ENCODE data around the gene FCGR3A.
"Not testable (repeated sequence)": the region's sequence is repeated elsewhere in the genome, so short reads cannot be mapped to it uniquely, and the experiment has no call there.

FCGR3A gene

DNA sequence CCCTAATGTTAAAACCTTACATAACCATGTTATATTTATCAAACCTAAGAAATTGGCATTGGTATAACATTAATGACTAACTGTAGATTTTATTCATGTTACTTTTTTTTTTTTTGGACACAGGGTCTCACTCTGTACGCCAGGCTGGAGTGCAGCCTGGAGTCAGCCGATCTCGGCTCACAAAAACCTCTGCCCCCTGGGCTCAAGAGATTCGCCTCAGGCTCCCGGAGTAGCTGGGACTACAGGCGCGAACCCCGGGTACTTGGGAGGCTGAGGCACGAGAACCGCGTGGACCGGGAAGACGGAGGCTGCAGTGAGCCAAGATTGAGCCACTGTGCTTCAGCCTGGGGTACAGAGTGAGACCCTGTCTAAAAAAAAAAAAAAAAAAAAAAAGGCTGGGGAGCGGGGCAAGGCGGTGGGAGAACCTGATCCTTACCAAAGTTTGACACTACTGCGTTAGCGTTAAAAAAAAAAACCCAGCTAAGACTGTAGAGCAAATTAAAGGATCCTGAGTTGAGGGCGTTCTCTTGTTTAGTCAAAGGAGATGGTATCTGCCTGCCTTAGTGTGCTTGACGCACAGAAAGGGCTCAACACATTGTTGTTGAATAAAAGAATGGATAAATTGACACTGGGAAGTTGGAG, 20.0 kb downstream of the FCGR3A start:
- not testable (repeated sequence) for DNase-seq

DNA sequence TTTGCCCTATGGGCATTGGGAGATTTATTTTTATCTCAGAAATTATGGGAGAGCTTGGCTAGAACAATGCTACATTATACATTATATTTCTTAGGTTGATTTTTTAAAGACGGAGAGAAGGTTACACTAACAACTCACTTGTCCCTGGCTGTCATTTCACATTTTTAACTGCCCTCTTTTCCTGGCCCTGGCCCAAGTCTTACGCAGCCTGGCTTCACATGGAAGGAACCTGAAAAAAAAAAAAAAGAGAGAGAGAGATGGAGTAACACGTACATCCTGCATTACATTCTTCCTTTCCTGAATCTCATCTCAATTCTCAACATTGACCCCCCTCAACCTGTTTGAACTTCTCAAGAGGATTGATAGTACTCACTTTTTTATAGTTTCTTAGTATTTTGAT, 21.1 kb downstream of the FCGR3A start:
- DNase-seq, result not testable (repeated sequence)

DNA sequence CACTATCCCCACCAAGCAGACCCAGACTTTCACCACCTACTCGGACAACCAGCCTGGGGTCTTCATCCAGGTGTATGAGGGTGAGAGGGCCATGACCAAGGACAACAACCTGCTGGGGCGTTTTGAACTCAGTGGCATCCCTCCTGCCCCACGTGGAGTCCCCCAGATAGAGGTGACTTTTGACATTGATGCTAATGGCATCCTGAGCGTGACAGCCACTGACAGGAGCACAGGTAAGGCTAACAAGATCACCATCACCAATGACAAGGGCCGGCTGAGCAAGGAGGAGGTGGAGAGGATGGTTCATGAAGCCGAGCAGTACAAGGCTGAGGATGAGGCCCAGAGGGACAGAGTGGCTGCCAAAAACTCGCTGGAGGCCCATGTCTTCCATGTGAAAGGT, 23.7 kb downstream of the FCGR3A start:
- not testable (repeated sequence) for DNase-seq

DNA sequence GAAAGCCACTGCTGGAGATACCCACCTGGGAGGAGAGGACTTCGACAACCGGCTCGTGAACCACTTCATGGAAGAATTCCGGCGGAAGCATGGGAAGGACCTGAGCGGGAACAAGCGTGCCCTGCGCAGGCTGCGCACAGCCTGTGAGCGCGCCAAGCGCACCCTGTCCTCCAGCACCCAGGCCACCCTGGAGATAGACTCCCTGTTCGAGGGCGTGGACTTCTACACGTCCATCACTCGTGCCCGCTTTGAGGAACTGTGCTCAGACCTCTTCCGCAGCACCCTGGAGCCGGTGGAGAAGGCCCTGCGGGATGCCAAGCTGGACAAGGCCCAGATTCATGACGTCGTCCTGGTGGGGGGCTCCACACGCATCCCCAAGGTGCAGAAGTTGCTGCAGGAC, 24.3 kb downstream of the FCGR3A start:
- not testable (repeated sequence) for DNase-seq

DNA sequence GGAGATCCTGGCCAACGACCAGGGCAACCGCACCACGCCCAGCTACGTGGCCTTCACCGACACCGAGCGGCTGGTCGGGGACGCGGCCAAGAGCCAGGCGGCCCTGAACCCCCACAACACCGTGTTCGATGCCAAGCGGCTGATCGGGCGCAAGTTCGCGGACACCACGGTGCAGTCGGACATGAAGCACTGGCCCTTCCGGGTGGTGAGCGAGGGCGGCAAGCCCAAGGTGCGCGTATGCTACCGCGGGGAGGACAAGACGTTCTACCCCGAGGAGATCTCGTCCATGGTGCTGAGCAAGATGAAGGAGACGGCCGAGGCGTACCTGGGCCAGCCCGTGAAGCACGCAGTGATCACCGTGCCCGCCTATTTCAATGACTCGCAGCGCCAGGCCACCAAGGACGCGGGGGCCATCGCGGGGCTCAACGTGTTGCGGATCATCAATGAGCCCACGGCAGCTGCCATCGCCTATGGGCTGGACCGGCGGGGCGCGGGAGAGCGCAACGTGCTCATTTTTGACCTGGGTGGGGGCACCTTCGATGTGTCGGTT, 24.8 kb downstream of the FCGR3A start:
- DNase-seq, result not testable (repeated sequence)

DNA sequence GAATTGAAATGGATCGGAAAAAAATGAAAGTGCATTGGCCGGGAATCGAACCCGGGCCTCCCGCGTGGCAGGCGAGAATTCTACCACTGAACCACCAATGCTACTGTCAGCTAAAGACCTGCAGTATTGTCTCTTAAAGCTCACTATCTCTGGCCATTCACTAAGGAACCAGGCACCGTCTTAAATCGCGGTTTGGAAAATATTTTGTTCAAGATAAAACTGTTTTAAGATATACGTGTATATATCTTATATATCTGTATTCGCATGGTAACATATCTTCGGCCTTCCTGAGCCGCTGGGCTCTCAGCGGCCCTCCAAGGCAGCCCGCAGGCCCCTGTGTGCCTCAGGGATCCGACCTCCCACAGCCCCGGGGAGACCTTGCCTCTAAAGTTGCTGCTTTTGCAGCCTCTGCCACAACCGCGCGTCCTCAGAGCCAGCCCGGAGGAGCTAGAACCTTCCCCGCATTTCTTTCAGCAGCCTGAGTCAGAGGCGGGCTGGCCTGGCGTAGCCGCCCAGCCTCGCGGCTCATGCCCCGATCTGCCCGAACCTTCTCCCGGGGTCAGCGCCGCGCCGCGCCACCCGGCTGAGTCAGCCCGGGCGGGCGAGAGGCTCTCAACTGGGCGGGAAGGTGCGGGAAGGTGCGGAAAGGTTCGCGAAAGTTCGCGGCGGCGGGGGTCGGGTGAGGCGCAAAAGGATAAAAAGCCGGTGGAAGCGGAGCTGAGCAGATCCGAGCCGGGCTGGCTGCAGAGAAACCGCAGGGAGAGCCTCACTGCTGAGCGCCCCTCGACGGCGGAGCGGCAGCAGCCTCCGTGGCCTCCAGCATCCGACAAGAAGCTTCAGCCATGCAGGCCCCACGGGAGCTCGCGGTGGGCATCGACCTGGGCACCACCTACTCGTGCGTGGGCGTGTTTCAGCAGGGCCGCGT, 25.5 kb downstream of the FCGR3A start, which contains the start of gene HSPA6:
Gene HSPA6 (plus strand): TSS at position 724 of the 925 bp plus-strand sequence. CDS start 119 bp downstream, at position 843.
- not testable (repeated sequence) for DNase-seq

DNA sequence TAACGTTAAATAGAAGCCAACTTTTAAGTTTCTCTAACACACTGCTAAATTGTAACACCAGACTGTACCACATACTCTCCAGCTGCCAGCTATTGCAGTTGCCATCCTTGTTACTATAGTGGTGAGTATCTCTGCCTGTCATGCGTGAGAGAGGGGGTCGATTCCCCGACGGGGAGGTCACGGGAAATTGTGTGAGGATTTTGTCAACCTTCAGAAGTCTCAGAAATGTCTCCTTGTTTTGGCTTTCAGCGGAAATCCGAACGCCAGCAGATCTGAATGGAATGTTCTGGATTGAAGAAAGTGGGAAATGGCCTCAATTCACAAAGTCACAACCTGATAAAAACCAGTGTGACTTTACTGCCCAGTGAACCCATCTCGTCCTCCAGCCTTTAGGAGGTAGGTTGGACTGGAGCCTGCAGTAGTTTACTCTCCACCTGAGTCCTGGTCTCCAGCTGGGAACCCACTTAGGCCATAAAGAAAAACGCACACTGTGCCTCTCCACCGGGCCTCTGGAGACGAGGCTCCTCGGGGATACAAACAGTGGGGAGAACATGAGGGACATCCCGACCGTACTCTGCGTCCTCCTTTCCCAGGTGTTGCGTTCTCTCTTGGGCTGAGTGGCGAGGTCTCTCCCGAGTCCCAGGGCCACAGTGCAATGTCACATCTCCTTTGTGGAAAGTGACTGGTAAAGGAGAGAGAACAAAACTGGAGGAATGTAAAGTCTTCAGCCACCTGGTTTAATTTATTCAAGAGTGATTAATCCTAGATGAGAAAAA, 26.4 kb downstream of the FCGR3A start:
- not testable (repeated sequence) for DNase-seq

DNA sequence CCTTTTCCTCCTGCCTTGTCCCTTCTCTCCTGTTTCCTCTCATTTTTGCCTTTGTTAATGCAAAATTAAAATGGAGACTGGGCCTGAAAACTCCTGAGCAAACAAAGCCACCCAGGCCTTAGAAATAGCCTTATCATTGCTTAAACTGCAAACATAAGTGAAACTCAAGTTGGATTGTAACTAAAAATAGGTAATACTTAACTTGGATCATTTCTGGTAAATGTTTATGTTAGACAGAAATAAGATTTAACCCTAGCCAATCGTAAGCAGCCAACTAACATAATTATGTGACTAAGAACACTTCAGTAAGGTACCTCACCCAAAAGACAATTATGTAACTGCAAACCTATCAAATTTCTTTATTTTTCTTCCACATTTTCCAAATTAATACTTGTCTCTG, 35.7 kb downstream of the FCGR3A start:
- DNase-seq, result not testable (repeated sequence)

DNA sequence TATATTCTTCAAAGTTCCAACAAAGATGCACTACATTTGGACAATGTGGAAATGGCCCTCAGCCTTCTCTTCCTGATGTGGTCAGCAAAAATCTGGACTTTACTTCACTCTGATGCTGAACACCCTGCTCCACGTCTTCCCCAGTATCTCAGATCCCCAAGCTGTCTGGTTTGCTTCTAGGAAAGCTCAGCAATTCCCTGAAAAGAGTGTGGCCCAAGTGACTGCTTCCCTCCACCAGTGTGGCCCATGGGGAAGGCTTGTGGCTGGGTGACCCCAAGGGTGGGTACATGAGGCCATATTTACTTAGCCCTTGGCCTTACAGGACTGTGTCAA, 36.2 kb downstream of the FCGR3A start:
- DNase-seq, result not testable (repeated sequence)

DNA sequence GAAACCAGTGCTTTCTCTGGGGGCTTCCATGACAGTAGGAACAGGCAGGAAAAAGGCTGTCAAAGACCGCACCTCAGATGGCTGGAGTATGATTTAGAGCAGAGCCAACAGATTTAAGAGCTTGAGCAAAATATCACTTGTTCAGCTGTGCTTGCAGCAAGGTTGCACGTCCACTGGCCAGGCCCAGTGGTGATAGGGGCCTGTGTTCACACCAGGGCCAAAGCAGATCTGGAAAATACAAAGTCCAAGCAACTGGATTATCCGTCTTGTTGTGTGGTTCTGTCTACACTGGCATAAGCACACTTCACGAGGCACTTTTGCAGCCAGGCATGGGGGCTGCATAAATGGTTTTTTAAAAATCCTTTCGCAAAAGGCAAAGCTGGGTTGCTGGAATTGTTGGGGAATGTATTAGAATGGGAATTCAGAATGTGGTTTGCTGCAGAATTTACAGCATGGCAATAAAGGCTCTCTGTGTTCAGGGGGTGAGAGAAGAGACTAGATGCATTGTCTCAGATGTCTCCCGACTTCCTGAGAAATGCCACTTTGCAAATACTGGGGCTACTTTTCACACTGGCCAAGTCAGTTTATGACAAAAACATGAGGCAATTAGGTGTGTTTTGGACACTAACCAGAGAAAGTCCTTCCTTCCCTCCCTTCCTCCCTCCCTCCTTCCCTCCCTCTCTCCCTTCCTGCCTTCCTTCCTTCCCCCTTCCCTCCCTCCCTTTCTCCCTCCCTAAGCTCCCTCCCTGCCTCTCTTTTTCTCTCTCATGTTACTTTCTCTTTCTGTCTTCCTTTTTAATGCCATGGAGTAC, 36.8 kb downstream of the FCGR3A start:
- not testable (repeated sequence) for DNase-seq

DNA sequence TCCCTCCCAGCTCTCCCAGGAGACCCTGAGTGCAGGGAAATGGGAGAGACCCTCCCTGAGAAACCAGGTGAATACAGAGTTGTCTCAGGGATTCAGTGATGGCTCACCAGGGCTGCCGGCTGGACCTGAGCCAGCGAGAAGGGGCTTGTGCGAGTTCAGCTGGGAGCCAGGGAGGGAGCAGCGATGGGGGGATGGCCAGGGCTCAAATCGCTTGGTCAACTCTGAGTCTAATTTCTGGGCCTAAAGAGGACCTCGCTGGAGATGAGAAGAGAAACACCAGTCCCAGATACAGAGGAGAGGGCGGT, 37.9 kb downstream of the FCGR3A start:
- no peak for DNase-seq

DNA sequence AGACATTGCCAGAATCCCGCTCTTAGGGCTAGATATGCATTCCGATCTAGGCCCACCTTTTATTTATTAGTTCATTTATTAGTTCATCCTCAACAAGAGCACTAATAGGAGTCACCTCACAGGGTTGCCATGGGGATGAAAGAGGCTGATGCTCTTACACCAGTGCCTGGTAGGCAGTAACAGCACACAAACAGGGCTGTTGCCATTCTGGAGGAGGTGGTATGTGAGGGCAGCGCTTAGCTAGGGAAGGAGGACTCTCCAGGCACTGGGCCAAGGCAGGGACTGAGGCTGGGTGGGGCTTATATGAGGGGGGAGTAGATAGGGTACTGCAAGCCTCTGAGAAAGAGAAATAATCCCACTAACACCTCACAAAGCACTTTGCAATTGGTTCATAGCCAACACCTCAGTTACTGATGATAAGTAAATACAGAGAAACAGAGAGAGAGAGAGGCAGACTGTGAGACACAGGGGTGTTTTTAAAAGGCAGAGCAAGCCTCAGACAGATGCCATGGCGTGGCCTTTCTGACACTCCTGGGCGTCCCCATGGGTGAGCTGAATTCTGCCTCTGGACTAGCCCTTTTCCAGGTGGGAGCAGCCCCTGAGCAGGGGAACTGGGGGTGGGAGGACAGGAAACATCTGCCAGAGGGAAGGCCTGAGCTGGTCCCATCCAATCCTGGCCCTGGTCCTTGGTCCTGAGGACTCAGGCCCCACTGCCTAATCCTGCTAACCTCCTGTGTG, 38.4 kb downstream of the FCGR3A start:
- no peak for DNase-seq

DNA sequence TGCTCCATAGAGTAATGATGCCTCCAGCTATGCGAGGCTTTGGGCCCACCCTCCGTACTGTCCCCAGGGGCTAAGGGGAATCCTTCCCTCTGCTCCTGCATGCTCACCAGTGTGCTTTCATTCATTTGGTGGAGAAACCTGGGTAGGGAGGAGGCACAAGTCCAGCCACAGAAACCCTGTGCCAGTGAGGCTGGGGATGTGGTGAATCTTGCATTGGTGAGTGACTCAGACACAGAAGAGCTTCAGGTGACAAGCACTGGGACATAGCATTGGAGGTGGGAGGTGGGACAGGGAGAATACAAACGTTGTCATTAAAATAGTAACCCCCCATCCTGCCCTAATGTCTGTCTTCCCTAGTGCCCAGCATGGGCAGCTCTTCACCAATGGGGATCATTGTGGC, 39.1 kb downstream of the FCGR3A start:
- no peak for DNase-seq

DNA sequence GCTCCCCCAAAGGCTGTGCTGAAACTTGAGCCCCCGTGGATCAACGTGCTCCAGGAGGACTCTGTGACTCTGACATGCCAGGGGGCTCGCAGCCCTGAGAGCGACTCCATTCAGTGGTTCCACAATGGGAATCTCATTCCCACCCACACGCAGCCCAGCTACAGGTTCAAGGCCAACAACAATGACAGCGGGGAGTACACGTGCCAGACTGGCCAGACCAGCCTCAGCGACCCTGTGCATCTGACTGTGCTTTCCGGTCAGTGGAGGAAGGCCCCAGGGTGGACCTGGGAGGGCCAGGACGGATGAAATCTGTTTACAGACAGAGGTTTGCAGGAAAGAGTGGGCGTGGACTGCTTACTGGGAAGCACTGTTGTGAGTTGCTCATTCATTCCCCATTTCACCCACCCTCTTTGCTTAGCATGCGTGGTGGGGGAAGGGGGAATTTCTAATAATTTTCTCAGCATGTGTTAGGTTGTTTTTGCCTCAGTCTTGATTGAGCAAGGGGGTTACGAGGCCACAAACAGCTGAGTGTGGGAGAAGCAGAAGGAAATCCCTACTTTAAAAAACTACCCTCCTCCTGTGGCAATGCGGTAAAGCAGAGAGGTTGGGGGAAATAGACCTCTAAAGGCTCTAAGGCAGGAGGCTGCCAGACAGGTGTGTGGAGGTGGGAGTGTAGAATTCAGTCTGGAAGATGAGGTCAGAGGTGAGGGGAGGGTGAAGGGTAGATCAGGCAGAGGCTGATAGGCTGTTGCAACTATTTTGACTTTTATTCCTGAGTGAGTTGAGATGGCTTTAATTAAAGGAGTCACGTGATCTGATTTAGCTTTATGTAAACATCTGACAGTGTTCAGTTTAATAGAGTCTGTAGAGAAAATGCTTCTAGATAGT, 43.0 kb downstream of the FCGR3A start:
- DNase-seq, result no peak

DNA sequence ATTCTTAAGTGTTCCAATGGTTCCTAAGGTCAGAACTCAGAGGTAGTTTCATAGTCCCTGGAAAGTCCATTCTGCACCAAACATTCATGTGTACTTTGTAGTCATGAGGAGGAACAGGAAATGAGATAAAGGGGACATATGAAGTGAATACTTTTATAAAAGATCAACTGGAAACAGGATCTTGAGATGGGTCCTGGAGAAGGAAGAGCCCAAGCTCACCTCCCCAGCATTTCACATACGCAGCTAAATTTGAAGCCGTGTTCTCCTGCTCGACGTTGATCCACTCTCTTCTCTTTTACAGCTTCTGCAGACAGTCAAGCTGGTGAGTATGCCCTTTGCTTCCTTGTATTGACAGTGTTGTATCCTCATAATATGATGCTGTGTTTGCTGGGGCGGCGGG, 43.9 kb downstream of the FCGR3A start:
- DNase-seq, result no peak

DNA sequence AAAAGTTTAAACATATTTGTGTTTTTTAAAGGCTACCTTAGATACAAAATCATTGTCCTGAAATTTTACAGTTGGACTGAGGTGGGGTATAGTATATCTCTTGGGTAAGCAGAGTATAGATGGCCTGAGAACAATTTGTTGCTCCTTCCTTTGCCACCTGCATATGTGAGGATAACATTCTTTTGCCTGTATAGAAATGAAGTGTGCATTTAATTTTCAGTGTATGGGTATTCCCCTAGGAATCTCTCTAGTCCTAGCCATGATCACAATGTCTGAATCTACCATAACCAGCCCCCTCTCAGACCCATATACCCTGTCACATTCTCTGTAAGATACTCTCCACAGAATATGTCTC, 46.2 kb downstream of the FCGR3A start:
- DNase-seq, result no peak

DNA sequence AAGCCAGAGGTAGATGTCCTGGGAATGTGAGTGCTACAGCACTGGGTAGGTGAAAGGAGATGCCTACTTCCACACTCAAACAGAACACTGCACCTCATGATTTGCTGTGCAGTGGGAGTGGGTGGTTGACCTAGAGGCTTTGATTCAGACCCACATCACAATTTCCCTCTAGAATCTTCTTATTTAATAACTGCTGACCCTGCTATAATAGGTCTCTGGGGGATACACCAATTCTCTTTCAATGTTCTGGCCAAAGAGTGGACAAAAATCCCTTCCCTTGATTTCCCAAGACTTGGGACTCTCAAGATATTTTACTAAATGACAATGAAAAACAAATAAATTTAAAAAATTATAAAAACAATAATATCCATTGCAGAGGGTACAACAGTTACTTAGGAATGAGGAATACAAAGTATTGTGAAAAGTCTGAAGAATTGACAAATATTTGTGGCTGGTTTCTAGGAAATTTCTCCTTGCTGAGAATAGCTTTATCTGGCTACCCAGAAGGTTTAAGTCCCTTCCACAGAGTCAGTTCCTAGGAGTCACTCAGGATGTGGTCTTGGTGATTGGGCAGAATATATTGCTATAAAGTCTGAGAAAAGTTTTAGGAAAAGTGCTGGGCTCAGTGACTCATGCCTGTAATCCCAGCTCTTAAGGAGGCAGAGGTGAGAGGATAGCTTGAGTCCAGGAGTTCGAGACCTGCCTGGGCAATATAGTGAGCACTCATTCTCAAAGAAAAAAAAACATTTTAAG, 46.8 kb downstream of the FCGR3A start:
- DNase-seq, result no peak

DNA sequence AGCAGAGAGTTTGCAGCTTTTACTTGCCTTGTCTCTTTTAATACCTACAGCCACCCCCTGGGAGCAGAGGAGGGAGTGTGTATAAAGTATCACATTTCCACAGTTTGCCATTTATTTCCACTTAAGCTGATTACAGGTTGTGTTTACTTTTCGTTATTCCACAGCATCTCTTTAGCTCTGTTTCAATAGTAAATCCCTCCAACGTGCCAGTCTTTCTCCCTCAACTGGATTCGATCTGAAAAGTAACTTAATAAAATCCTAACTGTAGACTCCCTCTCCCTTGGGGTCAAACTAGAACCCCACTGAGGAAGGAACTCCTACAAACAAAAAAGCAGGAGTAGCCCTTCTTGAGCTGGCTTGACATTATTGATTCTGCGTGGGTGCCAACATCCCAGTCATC, 47.4 kb downstream of the FCGR3A start:
- DNase-seq, result no peak

DNA sequence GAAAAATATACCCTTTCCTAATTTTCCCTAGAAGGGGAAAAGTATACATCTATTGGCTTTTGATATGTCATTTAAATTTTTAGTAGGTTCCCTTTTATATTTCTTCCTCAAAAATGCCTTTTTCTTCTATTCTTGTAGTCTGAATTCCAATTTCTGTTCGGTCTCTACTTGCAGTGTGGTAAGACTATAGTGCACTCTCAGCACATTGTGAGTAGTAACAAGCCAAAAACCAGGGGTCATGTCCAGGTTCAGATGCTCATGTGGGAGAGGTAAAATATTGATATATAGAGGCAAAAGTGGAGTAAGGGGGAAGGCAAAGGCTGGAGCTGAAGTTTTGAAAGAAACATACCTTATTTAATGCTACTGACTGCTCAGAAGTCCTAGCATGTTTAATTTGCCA, 48.4 kb downstream of the FCGR3A start:
- no peak for DNase-seq

All from NCI-H1694 treated with DMSO at 0.1 percent for 48 hours (cell line).